ENCODE measurements around the gene MBD5.

DNA sequence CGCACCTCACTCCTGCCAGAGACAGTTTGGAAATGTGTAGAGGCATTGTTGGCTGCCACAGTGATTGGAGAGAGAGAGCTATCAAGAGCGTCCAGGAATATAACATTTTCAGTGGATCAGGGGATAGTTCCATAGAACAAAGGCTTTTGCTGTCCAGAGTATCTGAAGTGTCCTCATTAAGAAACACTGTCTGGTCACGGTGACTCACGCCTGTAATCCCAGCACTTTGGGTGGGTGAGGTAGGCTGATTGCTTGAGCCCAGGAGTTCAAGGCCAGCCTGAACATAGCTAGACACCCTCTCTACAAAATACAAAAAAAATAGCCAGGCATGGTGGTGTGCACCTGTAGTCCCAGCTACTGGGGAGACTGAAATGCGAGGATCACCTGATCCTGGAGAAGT is 231.1 kb downstream of the MBD5 start:
- TF ChIP-seq, protein P1, sequence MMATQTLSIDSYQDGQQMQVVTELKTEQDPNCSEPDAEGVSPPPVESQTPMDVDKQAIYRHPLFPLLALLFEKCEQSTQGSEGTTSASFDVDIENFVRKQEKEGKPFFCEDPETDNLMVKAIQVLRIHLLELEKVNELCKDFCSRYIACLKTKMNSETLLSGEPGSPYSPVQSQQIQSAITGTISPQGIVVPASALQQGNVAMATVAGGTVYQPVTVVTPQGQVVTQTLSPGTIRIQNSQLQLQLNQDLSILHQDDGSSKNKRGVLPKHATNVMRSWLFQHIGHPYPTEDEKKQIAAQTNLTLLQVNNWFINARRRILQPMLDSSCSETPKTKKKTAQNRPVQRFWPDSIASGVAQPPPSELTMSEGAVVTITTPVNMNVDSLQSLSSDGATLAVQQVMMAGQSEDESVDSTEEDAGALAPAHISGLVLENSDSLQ (IDR thresholded peaks at IDR 0.05) = no peak
- TF ChIP-seq BHLHE40 (IDR thresholded peaks at IDR 0.05; ENCODE audit: borderline replicate concordance) (no peak), FOXM1 (IDR thresholded peaks at IDR 0.05; ENCODE audit: borderline replicate concordance) (no peak), TARDBP (IDR thresholded peaks at IDR 0.05) (no peak), FOXA1 (IDR thresholded peaks at IDR 0.05) (no peak), SP1 (IDR thresholded peaks at IDR 0.05) (no peak)
